ENCODE data around the gene C19orf25.
"Not testable (repeated sequence)": the region's sequence is repeated elsewhere in the genome, so short reads cannot be mapped to it uniquely, and the experiment has no call there.

C19orf25 gene

DNA sequence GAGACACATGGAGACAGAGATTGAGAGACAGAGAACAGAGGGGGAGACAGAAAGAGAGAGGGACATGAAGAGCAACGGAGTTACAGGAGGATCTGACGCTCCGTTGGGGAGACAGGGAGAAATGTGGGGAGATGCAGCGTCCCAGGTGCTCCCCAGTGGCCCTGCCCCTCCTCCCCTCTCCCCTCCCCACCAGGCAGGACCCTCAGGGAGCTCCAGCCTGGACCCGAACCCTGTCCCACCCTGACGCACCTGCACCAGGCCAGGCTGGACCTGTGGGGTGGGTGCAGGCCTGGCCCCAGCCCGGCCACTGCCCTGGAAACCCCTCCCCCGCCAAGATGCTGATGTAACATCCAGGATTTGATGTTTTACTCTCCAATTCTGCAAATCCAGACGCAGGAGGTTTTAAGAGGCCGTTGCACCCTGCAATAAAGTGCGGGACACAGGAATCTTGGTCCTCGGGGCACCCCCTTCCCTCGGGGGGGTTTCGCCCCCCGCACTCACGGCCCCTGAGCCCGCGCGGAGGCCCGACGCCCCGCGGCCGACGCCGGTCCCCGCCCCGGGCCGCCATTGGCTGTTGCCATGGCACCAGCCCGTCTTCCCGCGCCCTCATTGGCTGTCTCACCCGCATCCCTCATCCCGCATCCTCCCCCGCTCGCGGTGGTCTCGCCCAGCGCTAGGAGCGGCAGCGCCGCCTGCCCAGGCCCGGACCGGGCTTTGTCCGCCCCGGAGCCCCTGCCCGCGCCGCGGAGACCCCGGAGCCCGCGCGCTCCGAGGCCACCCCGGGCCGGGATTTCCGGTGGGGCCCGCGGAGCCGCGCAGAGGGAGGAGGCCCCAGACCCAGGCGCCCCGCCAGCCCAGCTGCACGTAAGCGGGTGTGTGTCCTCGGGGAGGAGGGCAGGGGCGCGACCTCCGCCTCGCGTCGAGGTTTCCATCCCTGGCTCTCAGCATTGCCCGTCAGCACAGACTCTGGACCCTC lies 29.3 kb downstream of the C19orf25 start, which contains the start of gene APC2:
Gene APC2 (plus strand): TSS at position 655 of the 976 bp plus-strand sequence. CDS start 2,881 bp downstream, outside the sequence.
- DNase-seq (ENCODE audit: low read depth in 2 of 2), result peak; percentile 24 to 36

DNA sequence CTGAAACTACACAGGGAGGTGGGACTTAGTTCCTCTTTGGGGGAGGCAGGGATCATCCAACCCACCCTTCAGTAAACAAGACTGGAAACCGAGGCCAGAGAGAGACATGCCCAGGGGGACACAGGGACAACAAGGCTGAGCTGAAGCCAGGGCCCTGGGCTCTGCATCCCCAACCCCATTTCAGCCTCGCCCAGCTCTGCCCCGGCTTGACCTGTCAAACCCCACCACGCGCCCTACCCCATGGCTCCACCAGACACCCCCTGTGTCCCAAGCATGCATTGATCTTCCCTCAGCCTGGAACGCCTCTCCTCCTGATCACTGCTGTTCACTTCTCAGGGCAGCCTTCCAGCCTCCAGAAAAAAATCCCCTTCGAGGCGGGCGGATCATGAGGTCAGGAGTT lies 31.1 kb downstream of the C19orf25 start:
- DNase-seq (ENCODE audit: low read depth in 2 of 2), result no peak

DNA sequence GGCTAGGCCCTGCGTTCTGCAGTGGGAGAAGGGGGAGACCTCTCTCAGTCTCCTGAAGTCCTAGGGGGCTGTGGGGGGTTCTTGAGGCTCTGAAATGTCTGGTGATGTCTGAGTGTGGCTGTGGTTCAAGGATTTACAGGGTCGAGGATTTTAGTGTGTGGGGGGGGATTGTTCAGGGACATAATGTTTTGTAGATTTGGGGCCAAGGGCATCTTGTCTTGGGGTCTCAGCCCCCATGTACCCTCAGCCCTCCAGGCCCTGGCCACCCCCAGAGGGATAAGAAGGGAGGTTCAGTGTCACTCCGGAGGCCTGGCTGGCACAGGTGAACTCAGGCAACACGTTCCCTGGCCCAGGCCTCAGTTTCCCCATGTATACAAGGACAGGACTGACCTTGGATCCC lies 31.5 kb downstream of the C19orf25 start:
- DNase-seq (ENCODE audit: low read depth in 2 of 2), result no peak

DNA sequence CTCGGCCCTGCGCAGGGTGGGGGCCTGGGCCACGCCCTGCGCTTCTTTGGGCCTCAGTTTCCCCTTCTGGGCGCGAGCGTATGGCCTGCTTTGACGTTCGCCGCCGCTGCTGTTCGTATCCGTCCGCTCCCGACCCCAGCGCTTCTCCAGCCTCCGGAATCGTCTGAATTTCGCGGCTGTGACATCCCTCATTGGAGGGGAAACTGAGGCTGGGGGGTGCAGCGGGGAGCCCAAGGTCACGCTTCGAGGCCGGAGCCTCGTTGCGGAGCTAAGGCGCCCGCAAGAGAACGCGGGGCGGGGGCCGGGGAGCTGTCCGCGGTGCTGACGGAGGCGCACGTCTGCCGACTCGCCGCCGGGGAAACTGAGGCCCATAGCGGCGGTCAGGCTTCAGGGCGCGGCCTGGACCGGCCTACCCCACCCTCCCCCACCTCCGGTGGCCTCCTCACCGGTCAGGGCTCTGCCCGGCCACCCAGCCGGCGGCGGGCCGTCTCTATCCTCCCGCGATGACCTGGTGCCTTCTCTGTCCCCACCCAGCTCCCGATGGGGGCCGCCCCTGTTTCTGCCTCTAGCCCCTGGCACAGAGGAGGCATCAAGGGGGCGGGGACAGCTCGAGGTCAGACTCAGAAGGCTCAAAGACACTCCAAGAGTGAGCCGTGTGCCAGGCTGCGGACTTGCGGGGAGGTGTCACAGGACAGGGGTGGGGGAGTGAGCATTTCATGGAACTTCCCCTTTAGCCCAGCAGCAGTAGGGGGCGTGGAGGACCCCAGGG lies 32.1 kb downstream of the C19orf25 start:
- DNase-seq (ENCODE audit: low read depth in 2 of 2), result no peak

DNA sequence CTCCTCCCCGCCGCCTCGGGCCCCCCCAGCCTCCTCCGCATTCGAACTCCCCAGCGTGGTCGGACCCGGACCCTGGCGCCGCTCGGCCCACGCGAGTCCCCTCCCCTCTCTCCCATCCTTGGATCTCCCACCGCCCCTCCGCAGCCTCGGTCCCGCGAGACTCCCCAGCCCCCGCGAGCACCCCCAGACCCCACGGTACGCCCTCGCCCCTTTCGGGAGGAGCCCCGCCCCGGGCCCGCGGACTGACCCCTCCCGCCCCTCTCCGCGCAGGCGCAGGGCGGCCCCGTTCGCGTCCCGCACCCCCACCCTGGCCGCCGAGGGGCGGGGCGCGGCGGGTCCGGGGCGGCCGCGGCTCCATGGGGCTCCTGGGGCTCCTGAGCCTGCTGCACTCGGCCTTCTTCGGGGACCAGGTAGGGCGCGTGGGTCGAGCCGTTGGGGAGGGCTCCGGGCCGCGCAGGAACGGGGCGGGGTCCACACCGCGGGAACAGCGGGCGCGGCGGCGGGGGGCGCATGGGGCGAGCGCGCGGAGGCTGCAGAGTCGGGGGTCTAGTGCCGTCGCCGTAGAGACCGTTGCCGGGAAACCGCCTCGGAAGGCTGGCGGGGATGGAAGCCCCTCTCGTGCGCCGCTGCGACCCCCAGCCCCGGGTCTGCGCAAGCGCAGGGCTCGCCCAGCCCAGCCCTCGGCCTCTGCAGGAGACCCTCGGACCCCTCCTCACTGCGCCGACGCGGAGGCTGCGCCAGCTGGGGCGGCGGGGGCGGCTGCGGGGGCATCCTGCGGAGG lies 32.9 kb downstream of the C19orf25 start:
- DNase-seq (ENCODE audit: low read depth in 2 of 2), result no peak

DNA sequence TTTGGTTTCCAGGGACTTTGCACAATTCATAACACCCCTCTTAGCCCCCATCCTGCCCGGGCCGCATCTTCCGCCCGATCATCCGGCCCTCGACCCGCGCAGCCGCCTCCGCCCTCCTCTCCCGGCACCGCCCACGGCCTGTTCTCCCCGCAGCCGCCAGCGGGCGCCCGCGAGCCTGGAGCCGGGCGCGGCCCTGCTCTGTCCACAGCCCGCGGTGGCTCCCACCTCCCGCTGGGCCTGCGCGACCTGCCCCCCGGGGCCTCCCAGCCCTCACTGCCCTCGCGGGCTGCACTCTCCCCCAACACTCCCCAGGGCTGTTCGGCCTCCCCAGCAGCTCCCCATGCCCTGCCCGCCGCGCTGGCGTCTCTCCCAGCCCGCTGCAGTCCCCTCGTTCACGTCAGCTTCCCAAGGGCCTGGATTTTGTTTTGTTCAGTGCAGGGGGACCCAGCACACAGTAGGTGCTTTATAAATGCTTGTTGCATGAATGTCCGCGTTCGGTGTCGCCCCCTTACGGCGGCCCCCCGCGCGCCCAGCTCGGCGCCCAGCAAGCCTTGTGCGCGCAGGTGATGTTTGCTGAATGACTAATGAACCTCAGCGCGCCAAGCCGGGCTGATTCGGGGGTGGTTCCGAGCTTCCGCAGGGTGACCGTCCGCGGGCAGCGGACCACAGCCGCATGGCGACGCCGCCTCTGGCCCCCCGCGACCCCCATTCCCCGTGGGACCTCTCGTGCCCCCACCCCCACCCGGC lies 33.7 kb downstream of the C19orf25 start:
- DNase-seq (ENCODE audit: low read depth in 2 of 2), result no peak

DNA sequence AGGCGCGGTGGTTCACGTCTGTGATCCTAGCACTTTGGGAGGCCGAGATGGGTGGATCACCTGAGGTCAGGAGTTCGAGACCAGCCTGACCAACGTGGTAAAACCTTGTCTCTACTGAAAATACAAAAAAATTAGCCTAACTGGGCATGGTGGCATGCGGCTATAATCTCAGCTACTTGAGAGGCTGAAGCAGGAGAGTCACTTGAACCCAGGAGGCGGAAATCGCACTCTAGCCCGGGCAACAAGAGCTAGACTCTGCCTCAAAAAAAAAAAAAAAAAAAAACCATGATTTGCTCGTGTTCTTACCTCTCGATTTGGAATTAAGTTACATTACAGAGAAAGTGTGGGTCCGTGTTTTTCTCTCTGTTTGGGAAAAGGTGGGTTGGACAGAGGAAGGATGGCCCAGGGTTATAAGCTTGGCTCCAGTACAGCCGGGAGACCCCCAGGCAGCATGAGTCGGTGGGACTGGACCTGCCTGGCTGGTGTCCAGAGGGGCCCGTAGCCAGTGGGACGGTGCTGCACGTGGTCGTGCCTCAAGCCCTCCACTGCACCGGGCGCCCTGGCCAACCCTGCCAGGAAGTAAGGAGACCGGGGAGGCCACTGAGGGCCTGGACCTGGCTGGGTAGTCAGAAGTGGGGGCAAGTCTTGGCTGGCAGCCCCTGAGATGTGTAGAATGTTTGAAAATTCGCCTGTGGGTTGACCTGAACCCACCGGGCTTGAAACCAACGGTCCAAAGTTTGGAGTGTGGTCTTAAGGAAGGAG lies 37.2 kb downstream of the C19orf25 start:
- DNase-seq (ENCODE audit: low read depth in 2 of 2), result no peak

DNA sequence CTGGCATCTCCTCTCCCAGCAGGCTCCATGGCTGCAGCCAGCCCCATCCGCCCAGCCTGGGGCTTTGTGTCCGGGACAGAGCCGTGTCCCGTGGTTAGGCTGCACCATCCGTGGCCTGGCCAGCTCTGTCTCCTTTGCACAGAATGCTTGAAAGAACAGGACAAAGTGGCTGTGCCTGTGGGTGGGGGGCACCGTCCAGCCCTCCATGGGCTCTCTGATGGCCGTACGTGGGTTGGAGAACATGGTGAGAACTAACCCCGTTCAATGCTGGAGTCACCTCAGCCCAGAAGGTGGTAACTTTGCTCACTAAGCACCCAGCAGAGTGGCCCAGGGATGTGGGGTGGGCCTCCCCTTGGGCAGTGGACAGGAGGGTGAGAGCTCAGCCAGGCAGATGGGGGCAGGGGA lies 38.0 kb downstream of the C19orf25 start:
- no peak for DNase-seq (ENCODE audit: low read depth in 2 of 2)

DNA sequence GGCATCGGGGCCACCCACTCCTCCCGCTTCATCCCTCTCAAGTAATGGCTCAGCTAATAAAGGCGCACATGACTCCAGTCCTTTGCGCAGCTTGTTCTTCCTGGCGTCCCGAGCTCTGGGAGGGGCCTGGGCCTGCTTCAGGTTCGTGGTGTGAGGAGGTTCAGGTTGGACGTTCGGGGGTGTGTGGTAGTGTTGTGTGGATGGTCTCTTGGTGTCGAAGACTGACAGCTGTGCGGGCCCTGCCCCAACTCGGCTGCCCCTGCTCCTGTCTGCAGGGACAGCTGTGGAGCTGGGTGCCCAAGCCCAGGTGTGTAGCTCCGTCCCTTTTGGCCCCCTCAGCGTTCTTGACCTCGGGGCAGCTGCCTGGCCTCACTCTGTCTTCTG lies 38.6 kb downstream of the C19orf25 start:
- DNase-seq (ENCODE audit: low read depth in 2 of 2), result no peak

DNA sequence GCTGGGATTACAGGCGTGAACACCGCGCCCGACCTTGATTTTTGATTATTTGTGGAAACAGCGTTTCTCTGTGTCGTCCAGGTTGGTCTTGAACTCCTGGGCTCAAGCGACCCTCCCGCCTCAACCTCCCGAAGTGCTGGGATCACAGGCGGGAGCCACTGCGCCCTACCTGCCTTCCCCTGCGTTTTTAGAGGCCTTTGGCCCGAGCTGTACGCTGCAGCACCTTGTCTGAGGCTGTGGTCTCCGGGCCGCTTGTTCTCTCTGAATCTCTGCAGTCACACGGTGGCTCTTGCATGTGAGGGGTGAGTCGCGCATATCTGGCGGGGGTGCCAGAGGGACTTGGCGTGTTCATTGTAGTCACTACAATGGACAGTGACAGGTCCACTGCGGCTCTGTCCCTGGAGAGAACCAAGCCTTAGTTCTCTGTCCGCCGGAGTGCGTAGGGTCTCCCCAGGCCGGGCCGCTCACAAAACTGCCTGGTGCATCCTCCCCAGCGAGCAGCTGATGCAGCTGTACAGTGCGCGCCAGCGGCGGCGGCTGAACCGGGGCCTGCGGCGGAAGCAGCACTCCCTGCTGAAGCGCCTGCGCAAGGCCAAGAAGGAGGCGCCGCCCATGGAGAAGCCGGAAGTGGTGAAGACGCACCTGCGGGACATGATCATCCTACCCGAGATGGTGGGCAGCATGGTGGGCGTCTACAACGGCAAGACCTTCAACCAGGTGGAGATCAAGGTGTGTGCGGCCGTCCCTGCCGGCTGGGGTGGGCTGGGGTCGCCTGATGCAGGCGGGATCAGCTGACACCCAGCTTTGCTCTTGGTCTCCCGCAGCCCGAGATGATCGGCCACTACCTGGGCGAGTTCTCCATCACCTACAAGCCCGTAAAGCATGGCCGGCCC lies 39.2 kb downstream of the C19orf25 start:
- not testable (repeated sequence) for DNase-seq (ENCODE audit: low read depth in 2 of 2)

DNA sequence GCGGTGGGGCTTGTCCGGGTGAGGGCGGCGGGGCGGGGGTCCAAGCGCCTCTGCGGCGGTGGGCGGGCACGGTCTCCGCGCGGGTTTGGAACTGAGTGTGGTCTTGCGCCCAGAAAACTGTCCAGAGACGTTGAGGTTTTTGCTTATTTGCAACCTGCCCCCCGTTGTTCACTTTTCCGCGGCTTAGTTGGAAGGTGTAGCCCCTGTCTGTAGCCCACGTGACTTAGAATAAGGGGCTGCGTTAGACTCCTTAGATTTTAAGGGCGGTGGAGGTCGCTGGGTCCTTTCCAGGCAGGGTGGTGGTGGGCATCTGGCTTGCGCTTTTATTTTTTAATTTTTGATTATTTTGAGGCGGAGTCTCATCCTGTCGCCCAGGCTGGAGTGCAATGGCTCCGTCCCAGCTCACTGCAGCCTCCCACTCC lies 40.1 kb downstream of the C19orf25 start:
- DNase-seq (ENCODE audit: low read depth in 2 of 2), result no peak

DNA sequence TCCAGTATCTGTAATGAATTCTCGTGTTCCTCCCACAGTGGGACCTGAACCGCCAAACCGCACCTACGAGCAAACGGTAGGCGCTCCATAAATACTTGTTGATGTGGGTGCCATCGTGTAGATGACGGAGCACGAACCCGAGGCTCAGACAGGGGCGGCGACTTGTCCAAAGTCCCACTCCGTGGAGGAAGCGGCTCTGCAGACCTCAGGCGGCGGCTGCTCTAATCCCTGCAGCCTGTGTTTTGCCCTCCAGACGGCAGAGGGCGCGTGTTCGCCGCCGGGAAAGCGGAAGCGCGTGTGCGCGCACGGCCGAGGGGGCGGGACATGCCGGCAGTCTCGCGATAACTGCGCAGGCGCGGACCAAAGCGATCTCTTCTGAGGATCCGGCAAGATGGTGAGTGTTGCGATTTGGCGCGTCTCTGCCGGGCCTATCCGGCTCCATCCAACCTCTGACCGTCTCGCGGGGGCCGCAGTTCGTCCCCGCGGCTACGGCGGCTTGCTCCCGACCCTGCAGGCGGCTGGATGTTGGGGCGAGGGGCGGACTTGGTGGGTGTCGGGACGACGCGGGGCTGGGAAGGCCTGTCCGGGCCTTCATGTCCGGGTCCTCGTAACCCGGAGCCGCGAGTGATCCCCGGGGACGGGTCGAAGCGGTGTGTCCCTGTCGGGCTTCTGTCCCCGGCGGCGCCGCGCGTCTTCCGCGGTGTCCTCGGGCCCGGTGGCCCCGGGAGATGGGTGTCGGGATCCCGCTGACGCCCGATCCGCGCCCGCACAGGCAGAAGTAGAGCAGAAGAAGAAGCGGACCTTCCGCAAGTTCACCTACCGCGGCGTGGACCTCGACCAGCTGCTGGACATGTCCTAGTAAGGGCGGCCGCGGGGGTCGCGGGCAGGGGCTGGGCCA lies 40.7 kb downstream of the C19orf25 start, which contains the start of gene RPS15:
Gene RPS15 (plus strand): TSS at position 362 of the 898 bp plus-strand sequence. CDS start 30 bp downstream, at position 392.
- DNase-seq (ENCODE audit: low read depth in 2 of 2), result peak; percentile 82 to 83

DNA sequence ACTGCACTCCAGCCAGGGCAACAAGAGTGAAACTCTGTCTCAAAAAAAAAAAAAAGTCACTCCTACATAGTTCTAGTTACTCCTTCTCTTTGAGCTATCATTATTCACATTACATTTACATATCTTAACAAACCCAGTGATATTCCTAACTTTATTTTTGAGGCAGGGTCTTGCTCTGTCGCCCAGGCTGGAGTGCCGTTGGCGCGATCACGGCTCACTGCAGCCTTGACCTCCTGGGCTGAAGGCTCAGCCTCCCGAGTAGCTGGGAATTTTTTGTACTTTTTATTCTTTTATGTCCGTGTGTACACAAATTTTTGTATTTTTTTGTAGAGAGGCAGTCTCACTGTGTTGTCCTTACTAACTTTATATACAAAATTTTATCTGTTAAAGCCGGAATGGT lies 41.4 kb downstream of the C19orf25 start:
- DNase-seq (ENCODE audit: low read depth in 2 of 2), result no peak

DNA sequence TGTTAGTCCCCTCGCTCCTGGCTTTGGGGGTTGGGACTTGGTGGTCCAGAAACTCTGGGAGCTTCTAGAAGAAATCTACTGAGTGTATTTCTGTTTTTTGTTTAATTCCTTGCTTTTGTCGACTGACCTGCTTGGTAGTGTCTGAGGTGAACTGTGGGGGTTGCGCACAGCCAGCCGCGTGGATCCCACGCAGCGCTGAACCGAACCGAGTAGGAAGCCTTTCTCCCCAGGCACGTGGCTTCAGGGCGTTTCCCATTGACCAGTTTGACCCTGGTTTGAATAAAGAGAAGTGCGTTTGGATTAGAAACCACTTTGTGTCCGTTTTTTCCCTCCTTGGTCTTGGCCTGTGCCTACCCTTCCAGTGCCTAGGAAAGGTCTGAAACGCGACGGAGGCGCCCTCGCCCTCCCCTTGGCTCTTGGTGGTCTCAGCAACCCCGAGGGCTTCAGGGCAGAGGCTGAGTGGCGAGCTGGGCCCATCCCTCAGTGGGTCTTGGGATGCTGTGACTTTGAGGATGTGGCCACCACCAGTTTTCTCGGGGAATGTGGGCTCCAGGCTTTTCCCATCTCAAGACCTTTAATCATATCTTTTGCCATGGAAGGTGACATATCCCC lies 43.5 kb downstream of the C19orf25 start:
- no peak for DNase-seq (ENCODE audit: low read depth in 2 of 2)

DNA sequence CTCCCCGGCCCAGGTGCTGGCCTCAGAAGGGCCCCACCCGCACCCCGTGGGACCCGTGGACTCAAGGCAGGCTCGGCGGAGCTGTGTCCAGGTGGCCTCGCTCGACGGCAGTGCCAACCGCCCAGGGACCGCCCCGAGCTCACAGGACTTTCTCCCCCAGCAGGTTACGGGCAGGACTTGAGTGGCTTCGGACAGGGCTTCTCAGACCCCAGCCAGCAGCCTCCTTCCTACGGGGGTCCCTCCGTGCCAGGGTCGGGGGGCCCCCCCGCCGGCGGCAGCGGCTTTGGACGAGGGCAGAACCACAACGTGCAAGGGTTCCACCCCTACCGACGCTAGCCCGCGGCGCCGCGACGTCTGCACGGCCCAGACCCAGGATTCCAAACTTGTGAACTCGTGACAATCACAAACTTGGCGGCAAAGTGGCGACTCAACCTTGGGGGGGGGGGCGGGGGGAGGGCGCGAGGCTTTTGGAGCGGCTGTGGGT lies 44.4 kb downstream of the C19orf25 start:
- DNase-seq (ENCODE audit: low read depth in 2 of 2), result no peak

DNA sequence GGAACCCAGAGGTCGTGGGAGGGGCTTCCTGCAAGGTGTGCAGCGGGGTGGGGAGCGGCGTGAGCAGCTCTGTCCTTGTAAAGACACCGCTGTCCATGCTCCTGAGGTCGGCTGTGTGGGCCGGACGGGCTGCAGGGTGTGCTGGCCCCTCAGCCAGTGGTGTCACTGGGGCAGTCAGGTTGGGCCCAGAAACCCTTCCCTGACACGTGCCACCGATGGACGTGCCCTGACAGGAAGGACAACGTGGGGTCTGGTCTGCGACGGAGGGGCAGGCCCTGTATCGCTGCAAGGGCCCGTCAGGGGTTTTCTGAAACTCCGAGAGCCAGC lies 45.0 kb downstream of the C19orf25 start:
- no peak for DNase-seq (ENCODE audit: low read depth in 2 of 2)

DNA sequence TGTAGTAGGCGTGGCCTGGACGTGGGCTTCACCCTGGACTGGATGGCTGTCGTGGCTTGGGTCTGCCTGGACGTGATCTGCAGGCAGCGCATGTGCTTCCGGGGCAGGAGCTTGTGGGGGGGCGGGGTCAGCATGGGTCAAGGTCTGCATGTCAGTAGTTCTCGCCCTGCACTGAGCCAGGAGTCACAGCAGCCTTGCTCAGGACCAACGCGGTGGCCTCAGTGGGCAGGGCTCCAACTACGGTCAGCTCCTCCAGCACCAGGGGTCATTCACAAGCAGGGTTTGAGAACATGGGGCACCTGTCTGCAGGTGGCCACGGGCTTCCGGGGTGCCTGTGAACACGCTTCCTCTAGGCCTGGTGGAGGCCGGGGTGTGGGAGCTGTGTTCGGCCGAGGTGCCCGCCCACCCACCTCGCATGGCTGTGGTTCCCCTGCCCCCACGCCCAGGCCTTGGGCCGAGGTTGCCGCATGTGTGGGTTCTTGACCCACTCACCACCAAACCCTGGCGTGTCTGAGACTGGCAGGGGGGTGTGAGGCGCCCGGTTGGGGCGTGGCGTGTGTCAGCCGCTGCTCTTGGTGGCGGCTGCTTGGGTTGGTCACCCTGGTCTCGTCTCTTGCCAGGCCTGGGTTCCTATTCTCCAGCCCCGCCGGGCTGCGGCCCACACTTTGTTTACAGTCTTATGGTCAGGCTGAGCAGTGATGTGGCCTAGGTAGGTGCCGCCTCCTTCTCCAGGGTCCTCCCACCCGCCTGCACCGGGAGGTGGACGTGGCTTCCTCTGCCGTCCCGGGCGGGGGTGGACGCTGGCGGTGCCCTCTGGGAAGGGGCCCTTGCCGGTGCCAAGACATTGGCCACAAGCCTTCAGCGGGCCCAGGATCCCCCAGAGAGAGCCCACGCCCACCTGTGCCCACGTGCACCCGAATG lies 45.6 kb downstream of the C19orf25 start:
- DNase-seq (ENCODE audit: low read depth in 2 of 2), result no peak

All from fibroblast of skin of left quadriceps (primary cell).